Tibial artery (tissue), 4 donors: ENCODE measurements around the gene MAN2B1.
A peak's percentile ranks its signal among the peaks of the same experiment; 100 is the strongest.

Source experiments
- DNase-seq, 2 donors: peaks; one replicate each; pipeline ENCODE4 v3.0.0-alpha.2; 2019
- H3K27ac ChIP-seq, 2 donors: fragments of 200-600 bp; sonication (generic) in 1 of 2; 1 replicate in 1 of 2; 2 replicates in 1 of 2; pipeline ENCODE4 v1.5.1; 2018 to 2019; ENCODE audit warnings: mild to moderate bottlenecking in 1 of 2
- H3K27me3 ChIP-seq, 2 donors: fragments of 200-600 bp; sonication (generic) in 1 of 2; one replicate each; pipeline versions ENCODE4 v1.5.1 to v1.6.0; 2016 to 2019
- H3K36me3 ChIP-seq, 3 donors: fragments of 200-600 bp; sonication (generic) in 2 of 3; one replicate each; pipeline ENCODE4 v1.5.1; 2016 to 2019; ENCODE audit warnings: mild to moderate bottlenecking in 2 of 3
- H3K4me1 ChIP-seq, 4 donors: fragments of 200-600 bp; sonication (generic) in 2 of 4; 1 replicate in 3 of 4; 2 replicates in 1 of 4; pipeline ENCODE4 v1.5.1; 2016 to 2019
- H3K4me3 ChIP-seq, 2 donors: fragments of 200-600 bp; sonication (generic) in 1 of 2; 1 replicate in 1 of 2; 2 replicates in 1 of 2; pipeline ENCODE4 v1.5.1; 2018 to 2019; ENCODE audit warnings: mild to moderate bottlenecking in 2 of 2
- H3K9me3 ChIP-seq, 3 donors: fragments of 200-600 bp; sonication (generic) in 1 of 3; one replicate each; pipeline ENCODE4 v1.5.1; 2016 to 2019
- intact Hi-C: fragments of 100-400 bp; cut with DNase I; formaldehyde crosslinking; loops from one replicate; pipeline ENCODE4 v1.15.0; 2023; ENCODE audit warnings: low total_unique reads
- TF ChIP-seq, protein P1 (sequence below), 2 experiments: fragments of 200-600 bp in 1 of 2; fragments of 450-650 bp in 1 of 2; IDR thresholded peaks; one replicate each; pipeline ENCODE4 v1.5.1; 2017 to 2019; ENCODE audit warnings: antibody characterized with exemption in 2 of 2, mild to moderate bottlenecking in 1 of 2, moderate library complexity in 1 of 2

The MAN2B1 gene

GRCh38 chr19:12610540-12611360 is 55.8 kb downstream of the MAN2B1 start, which contains the start of the genes ZNF490 and ZNF791:
Gene ZNF490, minus strand, starts transcription at chr19:12610813. Its CDS starts 133 bp downstream, at chr19:12610680.
Gene ZNF791, plus strand, starts transcription at chr19:12610920. Its CDS starts 160 bp downstream, at chr19:12611080.
- peak; percentile 99 to 100 for DNase-seq
- intact Hi-C loops: loop anchor here (2.0 kb wide), 1 partner anchor 60 kb away; the partner anchor contains the start of gene ZNF564
- Histone ChIP-seq H3K9me3 (no peaks in the 10 kb centered on the region), H3K27ac (peak within 1 kb of the TSS; percentile 100), H3K4me1 (peaks cover 0 to 53% (median 24%) of the 10 kb centered on the region in 4 donors), H3K27me3 (no peaks in the 10 kb centered on the region), H3K4me3 (peak within 1 kb of the TSS; percentile 99 to 100), H3K36me3 (peaks cover 10 to 44% (median 29%) of the 10 kb centered on the region in 3 donors)
- TF ChIP-seq, protein P1, sequence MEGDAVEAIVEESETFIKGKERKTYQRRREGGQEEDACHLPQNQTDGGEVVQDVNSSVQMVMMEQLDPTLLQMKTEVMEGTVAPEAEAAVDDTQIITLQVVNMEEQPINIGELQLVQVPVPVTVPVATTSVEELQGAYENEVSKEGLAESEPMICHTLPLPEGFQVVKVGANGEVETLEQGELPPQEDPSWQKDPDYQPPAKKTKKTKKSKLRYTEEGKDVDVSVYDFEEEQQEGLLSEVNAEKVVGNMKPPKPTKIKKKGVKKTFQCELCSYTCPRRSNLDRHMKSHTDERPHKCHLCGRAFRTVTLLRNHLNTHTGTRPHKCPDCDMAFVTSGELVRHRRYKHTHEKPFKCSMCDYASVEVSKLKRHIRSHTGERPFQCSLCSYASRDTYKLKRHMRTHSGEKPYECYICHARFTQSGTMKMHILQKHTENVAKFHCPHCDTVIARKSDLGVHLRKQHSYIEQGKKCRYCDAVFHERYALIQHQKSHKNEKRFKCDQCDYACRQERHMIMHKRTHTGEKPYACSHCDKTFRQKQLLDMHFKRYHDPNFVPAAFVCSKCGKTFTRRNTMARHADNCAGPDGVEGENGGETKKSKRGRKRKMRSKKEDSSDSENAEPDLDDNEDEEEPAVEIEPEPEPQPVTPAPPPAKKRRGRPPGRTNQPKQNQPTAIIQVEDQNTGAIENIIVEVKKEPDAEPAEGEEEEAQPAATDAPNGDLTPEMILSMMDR (IDR thresholded peaks at IDR 0.05): no peak

- no peak overlapping the region for H3K4me3 ChIP-seq
- TF ChIP-seq, protein P1 (IDR thresholded peaks at IDR 0.05): no peak
- H3K9me3 ChIP-seq: no peaks in the 10 kb centered on the region
- peaks cover 0 to 24% (median 11%) of the 10 kb centered on the region in 4 donors for H3K4me1 ChIP-seq
- no peaks in the 10 kb centered on the region for H3K27me3 ChIP-seq
- DNase-seq: peak in 1 of 2 donors; percentile 9
- H3K27ac ChIP-seq: no peak overlapping the region
- intact Hi-C loops: no loop called here
- H3K36me3 ChIP-seq: peaks cover 10 to 48% (median 22%) of the 10 kb centered on the region in 3 donors
Observed at GRCh38 chr19:12607631-12608030, 58.9 kb downstream of the MAN2B1 start.

DNA sequence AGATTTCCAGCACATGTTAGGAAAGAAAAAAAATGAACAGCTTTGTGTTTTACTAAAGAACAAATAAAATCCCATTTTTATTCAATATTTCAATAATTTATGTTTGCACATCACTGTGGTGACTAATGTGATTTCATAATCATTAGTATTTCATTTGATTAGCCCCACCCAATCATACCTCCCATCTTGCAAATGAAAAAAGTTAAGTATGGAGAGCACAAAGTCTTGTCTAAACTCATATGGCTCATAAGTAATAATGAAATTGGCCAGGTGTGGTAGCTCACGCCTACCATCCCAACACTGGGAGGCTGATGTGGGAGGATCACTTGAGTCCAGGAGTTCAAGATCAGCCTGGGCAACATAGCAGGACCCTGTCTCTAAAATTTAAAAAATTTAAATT is 59.7 kb downstream of the MAN2B1 start:
- DNase-seq: peak in 1 of 2 donors; percentile 7
- Histone ChIP-seq H3K4me1 (peaks cover 0 to 15% (median 9%) of the 10 kb centered on the region in 4 donors), H3K9me3 (no peaks in the 10 kb centered on the region), H3K4me3 (no peak overlapping the region), H3K27ac (no peak overlapping the region), H3K27me3 (no peaks in the 10 kb centered on the region), H3K36me3 (peaks cover 10 to 51% (median 27%) of the 10 kb centered on the region in 3 donors)
- TF ChIP-seq, protein P1 (IDR thresholded peaks at IDR 0.05): no peak
- intact Hi-C loops: no loop called here

DNA sequence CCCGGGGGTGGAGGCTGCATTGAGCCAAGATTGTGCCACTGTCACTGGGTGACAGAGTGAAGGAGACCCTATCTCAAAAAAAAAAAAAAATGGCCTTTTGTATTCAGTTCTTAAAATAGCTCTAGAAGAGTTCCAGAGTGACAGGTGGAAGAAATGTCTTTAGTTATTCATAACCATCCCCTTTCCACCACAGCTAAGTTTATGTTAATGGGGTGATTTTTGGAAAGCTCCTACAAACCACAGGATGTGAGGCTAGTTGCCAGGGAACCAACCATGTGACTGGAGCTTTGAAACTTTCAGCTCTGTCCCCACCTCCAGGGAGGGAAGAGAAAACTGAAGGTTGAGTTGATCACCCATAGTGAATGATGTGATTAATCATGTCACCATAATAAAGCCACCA is 62.8 kb downstream of the MAN2B1 start:
- peak in 1 of 2 donors; percentile 2 for DNase-seq
- H3K9me3 ChIP-seq: no peaks in the 10 kb centered on the region
- peaks cover 0 to under 1% (median 0%) of the 10 kb centered on the region in 4 donors for H3K4me1 ChIP-seq
- TF ChIP-seq, protein P1 (IDR thresholded peaks at IDR 0.05): no peak
- peaks cover 10 to 61% (median 31%) of the 10 kb centered on the region in 3 donors for H3K36me3 ChIP-seq
- no peaks in the 10 kb centered on the region for H3K27me3 ChIP-seq
- H3K27ac ChIP-seq: no peak overlapping the region
- intact Hi-C loops: no loop called here
- no peak overlapping the region for H3K4me3 ChIP-seq

GRCh38 chr19:12597594-12597993 is 68.9 kb downstream of the MAN2B1 start:
- Histone ChIP-seq H3K4me1 (no peaks in the 10 kb centered on the region), H3K9me3 (no peaks in the 10 kb centered on the region), H3K4me3 (no peak overlapping the region), H3K27ac (no peak overlapping the region), H3K36me3 (peaks cover 4 to 38% (median 25%) of the 10 kb centered on the region in 3 donors), H3K27me3 (no peaks in the 10 kb centered on the region)
- intact Hi-C loops: no loop called here
- TF ChIP-seq, protein P1 (IDR thresholded peaks at IDR 0.05): no peak
- DNase-seq: no peak
